ENCODE data around the gene SMNDC1.

SMNDC1 gene

DNA sequence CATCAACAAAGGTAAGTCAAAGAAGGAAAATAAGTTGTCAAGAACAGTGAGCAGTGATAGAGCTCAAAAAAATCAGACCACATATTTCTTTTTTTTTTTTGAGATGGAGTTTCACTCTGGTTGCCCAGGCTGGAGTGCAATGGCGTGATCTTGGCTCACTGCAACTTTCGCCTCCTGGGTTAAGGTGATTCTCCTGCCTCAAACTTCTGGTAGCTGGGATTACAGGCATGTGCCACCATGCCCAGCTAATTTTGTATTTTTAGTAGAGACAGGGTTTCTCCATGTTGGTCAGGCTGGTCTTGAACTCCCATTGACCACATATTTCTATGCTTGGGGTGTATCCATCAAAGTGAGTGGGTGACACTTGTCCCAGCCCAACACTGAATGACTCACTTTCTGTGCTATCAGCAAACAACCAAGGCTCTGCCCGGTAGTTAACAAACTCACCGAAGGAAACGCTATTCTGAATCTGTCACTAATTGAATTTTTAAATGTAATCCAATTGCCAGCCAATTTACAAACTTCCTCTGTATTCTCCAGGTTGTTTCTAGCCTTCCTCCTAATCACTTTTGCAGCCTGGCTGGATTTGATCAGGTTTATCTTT is 19.6 kb upstream of the SMNDC1 start:
- H3K36me3 ChIP-seq (ENCODE audit: insufficient read depth, low read length), result no peaks in the 10 kb centered on the region
- H3K27ac ChIP-seq, result no peak overlapping the region
- H3K4me3 ChIP-seq, result no peak overlapping the region
- H3K9me3 ChIP-seq (ENCODE audit: low read depth, low read length), result no peaks in the 10 kb centered on the region
- DNase-seq (ENCODE audit: low read depth, low spot score), result no peak
- TF ChIP-seq EZH2 (IDR thresholded peaks at IDR 0.05) (no peak), FOXP2 (optimal IDR thresholded peaks at IDR 0.05; ENCODE audit: control extremely low read depth, extremely low read length, insufficient read depth) (no peak), POLR2AphosphoS5 (IDR thresholded peaks at IDR 0.05; ENCODE audit: borderline replicate concordance, low read depth, low read length) (no peak)
- no peak overlapping the region for H3K9ac ChIP-seq (ENCODE audit: insufficient read length)

DNA sequence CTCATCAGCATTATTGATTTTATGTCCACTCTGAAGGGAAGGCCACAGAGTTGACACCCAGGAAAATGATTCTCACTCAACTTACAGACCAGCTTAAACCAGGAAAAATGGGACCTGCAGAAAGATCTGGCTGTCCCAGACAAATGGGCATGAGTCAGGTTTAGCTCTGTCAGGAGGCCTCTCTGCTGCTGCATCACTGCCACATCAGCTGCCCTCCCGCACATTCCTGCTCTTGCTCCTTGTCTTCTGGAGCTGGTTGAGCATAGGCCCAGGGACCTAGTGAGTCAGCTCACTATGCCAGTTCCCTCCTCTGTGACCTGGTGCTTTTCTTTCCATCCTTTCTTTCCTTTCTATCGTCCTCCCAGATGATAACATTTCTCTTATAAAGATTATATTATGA is 18.8 kb upstream of the SMNDC1 start:
- no peaks in the 10 kb centered on the region for H3K9me3 ChIP-seq (ENCODE audit: low read depth, low read length)
- no peak overlapping the region for H3K9ac ChIP-seq (ENCODE audit: insufficient read length)
- TF ChIP-seq FOXP2 (optimal IDR thresholded peaks at IDR 0.05; ENCODE audit: control extremely low read depth, extremely low read length, insufficient read depth), result no peak
- TF ChIP-seq EZH2 (IDR thresholded peaks at IDR 0.05), result no peak
- no peak for TF ChIP-seq POLR2AphosphoS5 (IDR thresholded peaks at IDR 0.05; ENCODE audit: borderline replicate concordance, low read depth, low read length)
- no peak overlapping the region for H3K27ac ChIP-seq
- no peak overlapping the region for H3K4me3 ChIP-seq
- no peaks in the 10 kb centered on the region for H3K36me3 ChIP-seq (ENCODE audit: insufficient read depth, low read length)
- no peak for DNase-seq (ENCODE audit: low read depth, low spot score)

DNA sequence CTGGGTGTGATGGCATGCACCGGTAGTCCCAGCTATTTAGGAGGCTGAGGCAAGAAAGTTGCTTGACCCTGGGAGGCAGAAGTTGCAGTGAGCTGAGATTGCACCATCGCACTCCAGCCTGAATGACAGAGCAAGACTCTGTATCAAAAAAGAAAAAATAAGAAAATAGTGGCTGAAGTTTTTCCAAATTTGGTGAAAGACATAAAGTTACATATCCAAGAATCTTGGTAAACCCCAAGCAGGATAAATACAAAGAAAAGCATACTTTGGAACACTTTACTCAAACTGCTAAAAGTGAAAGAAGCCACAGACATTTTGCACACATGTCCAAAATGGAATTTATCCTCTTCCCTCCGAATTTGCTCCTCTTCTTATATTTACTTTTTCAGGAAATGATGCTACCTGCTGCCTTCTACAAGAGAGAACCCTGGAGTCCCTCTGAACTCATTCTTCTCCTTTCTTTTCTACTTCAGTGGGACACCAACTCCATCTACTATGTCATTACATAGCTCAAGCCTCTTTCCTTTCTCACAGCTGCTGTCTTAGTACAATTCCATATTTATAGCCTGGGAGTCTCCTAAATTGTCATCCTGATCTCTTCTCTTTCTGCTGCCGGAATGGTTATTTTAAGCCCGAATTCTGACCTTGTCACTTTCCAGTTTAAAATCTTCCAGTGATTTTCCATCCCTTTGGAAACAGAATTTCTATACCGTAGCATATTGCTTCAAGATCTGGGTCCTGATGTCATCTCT is 17.3 kb upstream of the SMNDC1 start:
- no peak overlapping the region for H3K27ac ChIP-seq
- no peak for DNase-seq (ENCODE audit: low read depth, low spot score)
- no peak for TF ChIP-seq EZH2 (IDR thresholded peaks at IDR 0.05)
- no peak for TF ChIP-seq FOXP2 (optimal IDR thresholded peaks at IDR 0.05; ENCODE audit: control extremely low read depth, extremely low read length, insufficient read depth)
- no peak for TF ChIP-seq POLR2AphosphoS5 (IDR thresholded peaks at IDR 0.05; ENCODE audit: borderline replicate concordance, low read depth, low read length)

DNA sequence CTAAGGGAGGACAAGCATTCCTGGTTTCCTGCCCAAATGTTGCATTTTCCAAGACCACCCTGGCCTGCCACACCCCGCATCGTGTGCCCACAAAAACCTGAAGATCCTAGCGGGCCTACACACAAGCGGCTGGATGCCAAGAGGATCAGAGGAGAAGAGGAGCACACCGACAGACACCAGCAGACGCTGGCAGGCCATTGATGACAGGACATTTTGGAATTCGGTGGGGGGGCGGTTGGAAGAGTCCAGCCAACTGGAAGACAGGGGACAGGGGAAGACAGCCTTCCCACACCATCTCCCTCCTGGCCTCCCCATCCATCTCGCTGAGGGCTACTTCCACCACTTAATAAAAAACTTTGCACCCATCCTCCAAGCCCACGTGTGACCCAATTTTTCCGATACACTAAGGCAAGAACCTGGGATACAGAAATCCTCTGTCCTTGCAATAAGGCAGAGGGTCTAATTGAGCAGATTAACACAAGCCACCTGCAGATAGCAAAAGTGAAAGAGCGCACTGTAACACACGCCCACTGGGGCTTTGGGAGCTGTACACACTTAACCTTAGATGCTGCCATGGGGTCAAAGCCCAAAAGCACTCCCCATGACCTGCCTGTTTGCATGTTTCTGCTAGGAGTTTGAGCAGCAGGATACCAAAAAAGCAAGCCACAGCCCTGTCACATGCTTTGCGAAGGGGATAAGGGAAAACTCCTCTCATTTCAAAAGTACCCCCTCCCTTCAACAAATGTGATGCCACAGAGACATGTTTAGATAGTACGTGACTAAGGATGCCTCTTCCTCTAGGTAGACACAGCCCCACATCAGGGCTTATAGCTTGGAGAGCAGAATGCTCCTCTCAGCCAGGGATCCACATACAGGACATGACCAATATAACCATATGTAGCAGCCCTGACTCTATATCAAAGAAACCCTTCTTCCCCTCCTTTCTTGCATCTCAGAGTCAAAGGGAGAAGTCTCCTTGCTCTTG is 13.4 kb upstream of the SMNDC1 start:
- Histone ChIP-seq H3K9me3 (ENCODE audit: low read depth, low read length) (no peaks in the 10 kb centered on the region), H3K36me3 (ENCODE audit: insufficient read depth, low read length) (no peaks in the 10 kb centered on the region), H3K27ac (no peak overlapping the region), H3K4me3 (no peak overlapping the region), H3K9ac (ENCODE audit: insufficient read length) (no peak overlapping the region)
- no peak for DNase-seq (ENCODE audit: low read depth, low spot score)
- no peak for TF ChIP-seq POLR2AphosphoS5 (IDR thresholded peaks at IDR 0.05; ENCODE audit: borderline replicate concordance, low read depth, low read length)
- TF ChIP-seq EZH2 (IDR thresholded peaks at IDR 0.05), result no peak
- TF ChIP-seq FOXP2 (optimal IDR thresholded peaks at IDR 0.05; ENCODE audit: control extremely low read depth, extremely low read length, insufficient read depth), result no peak

More for the DNA sequence above, 17.3 kb upstream of the SMNDC1 start:
- no peaks in the 10 kb centered on the region for H3K9me3 ChIP-seq (ENCODE audit: low read depth, low read length)
- no peaks in the 10 kb centered on the region for H3K36me3 ChIP-seq (ENCODE audit: insufficient read depth, low read length)
- H3K4me3 ChIP-seq, result no peak overlapping the region
- no peak overlapping the region for H3K9ac ChIP-seq (ENCODE audit: insufficient read length)

DNA sequence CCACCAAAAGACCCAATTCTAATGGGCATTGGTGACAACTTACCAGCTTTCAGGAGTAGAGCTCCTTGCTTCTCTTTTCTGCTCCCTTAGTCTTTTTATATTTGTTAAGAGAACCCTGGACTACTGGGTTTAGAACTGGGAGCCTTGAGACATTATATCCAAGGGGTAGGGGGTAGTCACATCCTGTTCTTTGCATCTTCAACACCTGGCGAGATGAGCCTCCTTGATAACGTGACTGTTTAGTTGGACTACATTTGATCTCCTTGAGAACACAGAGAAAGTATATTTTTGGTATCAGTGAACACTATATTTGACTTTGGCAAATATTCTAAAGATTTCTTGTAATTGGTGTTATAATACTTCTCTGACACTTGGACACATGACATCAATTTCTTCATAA is 9.0 kb upstream of the SMNDC1 start:
- Histone ChIP-seq H3K4me3 (no peak overlapping the region), H3K9ac (ENCODE audit: insufficient read length) (no peak overlapping the region)
- no peak for TF ChIP-seq FOXP2 (optimal IDR thresholded peaks at IDR 0.05; ENCODE audit: control extremely low read depth, extremely low read length, insufficient read depth)
- TF ChIP-seq POLR2AphosphoS5 (IDR thresholded peaks at IDR 0.05; ENCODE audit: borderline replicate concordance, low read depth, low read length), result no peak
- no peak for TF ChIP-seq EZH2 (IDR thresholded peaks at IDR 0.05)

DNA sequence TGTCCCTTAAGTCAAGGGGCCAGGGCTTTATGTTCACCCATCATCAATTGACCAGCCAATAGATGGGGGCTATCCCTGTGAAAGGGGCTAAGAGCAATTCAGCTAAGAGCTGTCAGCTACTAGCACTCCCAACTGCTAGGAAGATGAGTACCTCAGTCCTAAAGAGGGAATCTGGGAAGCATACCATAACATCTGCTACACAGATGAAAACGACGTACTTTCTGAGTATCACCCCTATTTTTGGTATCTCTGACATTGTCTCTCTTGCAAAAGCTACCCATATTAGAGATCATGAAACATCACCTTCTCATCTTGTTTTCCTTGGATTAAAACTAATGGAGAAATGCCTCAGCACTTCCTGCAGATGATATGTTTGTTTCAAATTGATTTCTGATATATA is 7.5 kb upstream of the SMNDC1 start:
- Histone ChIP-seq H3K27ac (no peak overlapping the region), H3K9me3 (ENCODE audit: low read depth, low read length) (no peaks in the 10 kb centered on the region), H3K4me3 (no peak overlapping the region), H3K9ac (ENCODE audit: insufficient read length) (no peak overlapping the region), H3K36me3 (ENCODE audit: insufficient read depth, low read length) (no peaks in the 10 kb centered on the region)
- TF ChIP-seq POLR2AphosphoS5 (IDR thresholded peaks at IDR 0.05; ENCODE audit: borderline replicate concordance, low read depth, low read length) (no peak), FOXP2 (optimal IDR thresholded peaks at IDR 0.05; ENCODE audit: control extremely low read depth, extremely low read length, insufficient read depth) (no peak), EZH2 (IDR thresholded peaks at IDR 0.05) (no peak)
- no peak for DNase-seq (ENCODE audit: low read depth, low spot score)

More for the DNA sequence above, 9.0 kb upstream of the SMNDC1 start:
- no peak overlapping the region for H3K27ac ChIP-seq
- H3K9me3 ChIP-seq (ENCODE audit: low read depth, low read length), result no peaks in the 10 kb centered on the region
- no peak for DNase-seq (ENCODE audit: low read depth, low spot score)
- no peaks in the 10 kb centered on the region for H3K36me3 ChIP-seq (ENCODE audit: insufficient read depth, low read length)

DNA sequence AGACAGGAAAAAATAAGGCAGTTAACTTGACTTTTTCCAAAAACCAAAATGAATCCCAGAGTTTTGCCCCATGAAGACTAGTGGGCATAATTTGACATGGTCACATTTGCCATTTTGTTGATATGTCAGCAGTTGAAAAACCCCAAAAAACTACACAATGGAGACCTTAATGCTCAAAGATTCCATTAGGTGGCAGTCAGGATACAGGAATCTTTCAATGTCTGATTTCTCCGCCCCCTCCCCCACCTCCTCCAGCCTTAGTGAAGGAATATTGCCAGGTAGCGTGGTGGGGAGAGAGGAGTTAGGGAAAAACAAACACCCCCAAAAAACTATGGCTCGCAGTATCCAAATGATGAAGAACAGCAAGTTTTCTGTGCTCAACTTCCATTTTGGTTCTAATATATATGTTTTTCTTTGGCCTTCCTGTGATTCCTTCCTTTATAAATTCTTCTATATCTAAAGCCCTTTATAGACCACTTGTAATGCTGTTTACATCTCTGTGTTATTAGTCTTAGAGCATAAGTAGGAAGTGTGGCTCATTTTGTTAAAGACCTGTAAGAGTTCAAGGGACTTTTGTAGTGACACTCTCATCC is 6.7 kb upstream of the SMNDC1 start:
- no peak for DNase-seq (ENCODE audit: low read depth, low spot score)
- Histone ChIP-seq H3K27ac (no peak overlapping the region), H3K36me3 (ENCODE audit: insufficient read depth, low read length) (no peaks in the 10 kb centered on the region), H3K9ac (ENCODE audit: insufficient read length) (no peak overlapping the region), H3K4me3 (no peak overlapping the region), H3K9me3 (ENCODE audit: low read depth, low read length) (no peaks in the 10 kb centered on the region)
- TF ChIP-seq FOXP2 (optimal IDR thresholded peaks at IDR 0.05; ENCODE audit: control extremely low read depth, extremely low read length, insufficient read depth) (no peak), POLR2AphosphoS5 (IDR thresholded peaks at IDR 0.05; ENCODE audit: borderline replicate concordance, low read depth, low read length) (no peak), EZH2 (IDR thresholded peaks at IDR 0.05) (no peak)

Data from SK-N-MC (cell line).